SU-DHL-6 (cell line): ENCODE results near the gene ST6GALNAC4.
A peak's percentile ranks its signal among the peaks of the same experiment; 100 is the strongest.

Experiments used
- H2AFZ ChIP-seq: fragments of 200-600 bp; sonication (generic); 2 replicates; pipeline ENCODE4 v1.6.1; 2014; ENCODE audit warnings: low read depth, mild to moderate bottlenecking, moderate library complexity, mixed read lengths, antibody characterized with exemption, low read length; ENCODE audit not compliant: severe bottlenecking
- H3F3A ChIP-seq: fragments of 200-600 bp; shearing (Covaris generic); 2 replicates; pipeline ENCODE4 v1.6.0; 2016; ENCODE audit warnings: antibody characterized with exemption, mild to moderate bottlenecking; ENCODE audit not compliant: insufficient read depth
- H3K27ac ChIP-seq: fragments of 200-600 bp; sonication (generic); 2 replicates; pipeline ENCODE4 v1.5.1; 2016; ENCODE audit warnings: low read depth, mild to moderate bottlenecking, low read length, moderate library complexity, mixed read lengths
- H3K27me3 ChIP-seq: fragments of 200-600 bp; sonication (generic), shearing (Covaris generic); 2 replicates; pipeline ENCODE4 v1.6.0; 2014; ENCODE audit warnings: mild to moderate bottlenecking, low read length
- H3K36me3 ChIP-seq: fragments of 200-600 bp; sonication (generic); 2 replicates; pipeline ENCODE4 v1.6.1; 2014; ENCODE audit warnings: mild to moderate bottlenecking, low read length, mixed read lengths
- H3K4me2 ChIP-seq: fragments of 300-600, 200-600 bp; shearing (Covaris generic), sonication (generic); 2 replicates; pipeline ENCODE4 v1.6.0; 2014; ENCODE audit warnings: low read length, low read depth, mild to moderate bottlenecking; ENCODE audit not compliant: poor library complexity, severe bottlenecking
- H3K4me3 ChIP-seq: fragments of 200-600 bp; sonication (generic); 2 replicates; pipeline ENCODE4 v1.5.1; 2014; ENCODE audit warnings: antibody characterized with exemption, low read length, mild to moderate bottlenecking, mixed read lengths; ENCODE audit not compliant: insufficient read depth, poor library complexity, severe bottlenecking
- H3K79me2 ChIP-seq: fragments of 200-600 bp; sonication (generic); 2 replicates; pipeline ENCODE4 v1.6.1; 2014; ENCODE audit warnings: mild to moderate bottlenecking, low read length, moderate library complexity; ENCODE audit not compliant: insufficient read depth
- H3K9ac ChIP-seq: fragments of 200-600 bp; sonication (generic); 2 replicates; pipeline ENCODE4 v1.7.0; 2014; ENCODE audit warnings: mild to moderate bottlenecking, low read length
- H3K9me2 ChIP-seq: fragments of 200-600 bp; sonication (generic); replicated peaks from 2 replicates; pipeline ENCODE4 v1.6.1; 2014; ENCODE audit warnings: low read length; ENCODE audit not compliant: insufficient read depth
- H3K9me3 ChIP-seq: fragments of 200-600 bp; sonication (generic); 2 replicates; pipeline ENCODE4 v1.6.1; 2014; ENCODE audit warnings: low read length, mixed read lengths; ENCODE audit not compliant: insufficient read depth
- H4K20me1 ChIP-seq: fragments of 200-600 bp; sonication (generic); 2 replicates; pipeline ENCODE4 v1.6.1; 2014; ENCODE audit warnings: low read depth, mild to moderate bottlenecking, antibody characterized with exemption, low read length, moderate library complexity, mixed read lengths
- EZH2phosphoT487 ChIP-seq: fragments of 200-600 bp; sonication (generic), shearing (Covaris generic); conservative IDR thresholded peaks from 2 replicates; pipeline ENCODE4 v1.6.1; 2018; ENCODE audit warnings: mild to moderate bottlenecking, antibody characterized with exemption, low read length, moderate library complexity, mixed read lengths
- TF ChIP-seq, protein P1 (sequence below): fragments of 200-600 bp; sonication (generic); IDR thresholded peaks from one replicate; pipeline ENCODE4 v1.5.1; 2017; ENCODE audit warnings: antibody characterized with exemption, mild to moderate bottlenecking, low read length, moderate library complexity; ENCODE audit not compliant: insufficient read depth, poor library complexity, severe bottlenecking

The ST6GALNAC4 gene

DNA sequence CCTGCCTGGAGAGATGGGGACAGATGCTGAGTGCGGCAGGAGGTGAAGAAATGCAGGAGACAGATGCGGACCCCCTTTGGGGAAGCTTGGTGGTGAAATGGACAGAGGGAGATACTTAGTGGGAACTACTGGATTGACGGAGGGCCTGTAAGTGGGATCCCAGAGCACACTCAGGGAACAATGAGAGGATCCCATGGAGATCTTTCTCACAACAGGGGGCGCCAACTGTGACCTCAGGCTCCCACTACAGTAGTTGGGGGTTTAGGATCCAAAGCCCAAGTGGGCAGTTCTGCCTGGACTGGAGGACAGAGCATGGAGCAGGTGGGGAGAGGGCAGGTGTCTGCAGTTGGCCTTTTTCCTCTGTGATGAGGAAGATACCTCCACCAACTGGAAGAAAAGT is 17.4 kb upstream of the ST6GALNAC4 start:
- Histone ChIP-seq H3K9ac (no peak overlapping the region), H3K9me2 (no peaks in the 10 kb centered on the region), H3K36me3 (no peaks in the 10 kb centered on the region), H3K27ac (no peak overlapping the region), H3K27me3 (no peaks in the 10 kb centered on the region), H2AFZ (no peak overlapping the region), H3K9me3 (no peaks in the 10 kb centered on the region), H3F3A (peaks cover 14% of the 10 kb centered on the region), H3K4me2 (no peak overlapping the region), H3K4me3 (no peak overlapping the region), H3K79me2 (peaks cover 19% of the 10 kb centered on the region), H4K20me1 (no peaks in the 10 kb centered on the region)
- TF ChIP-seq, protein P1, sequence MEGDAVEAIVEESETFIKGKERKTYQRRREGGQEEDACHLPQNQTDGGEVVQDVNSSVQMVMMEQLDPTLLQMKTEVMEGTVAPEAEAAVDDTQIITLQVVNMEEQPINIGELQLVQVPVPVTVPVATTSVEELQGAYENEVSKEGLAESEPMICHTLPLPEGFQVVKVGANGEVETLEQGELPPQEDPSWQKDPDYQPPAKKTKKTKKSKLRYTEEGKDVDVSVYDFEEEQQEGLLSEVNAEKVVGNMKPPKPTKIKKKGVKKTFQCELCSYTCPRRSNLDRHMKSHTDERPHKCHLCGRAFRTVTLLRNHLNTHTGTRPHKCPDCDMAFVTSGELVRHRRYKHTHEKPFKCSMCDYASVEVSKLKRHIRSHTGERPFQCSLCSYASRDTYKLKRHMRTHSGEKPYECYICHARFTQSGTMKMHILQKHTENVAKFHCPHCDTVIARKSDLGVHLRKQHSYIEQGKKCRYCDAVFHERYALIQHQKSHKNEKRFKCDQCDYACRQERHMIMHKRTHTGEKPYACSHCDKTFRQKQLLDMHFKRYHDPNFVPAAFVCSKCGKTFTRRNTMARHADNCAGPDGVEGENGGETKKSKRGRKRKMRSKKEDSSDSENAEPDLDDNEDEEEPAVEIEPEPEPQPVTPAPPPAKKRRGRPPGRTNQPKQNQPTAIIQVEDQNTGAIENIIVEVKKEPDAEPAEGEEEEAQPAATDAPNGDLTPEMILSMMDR = no peak
- no peak for TF ChIP-seq EZH2phosphoT487

DNA sequence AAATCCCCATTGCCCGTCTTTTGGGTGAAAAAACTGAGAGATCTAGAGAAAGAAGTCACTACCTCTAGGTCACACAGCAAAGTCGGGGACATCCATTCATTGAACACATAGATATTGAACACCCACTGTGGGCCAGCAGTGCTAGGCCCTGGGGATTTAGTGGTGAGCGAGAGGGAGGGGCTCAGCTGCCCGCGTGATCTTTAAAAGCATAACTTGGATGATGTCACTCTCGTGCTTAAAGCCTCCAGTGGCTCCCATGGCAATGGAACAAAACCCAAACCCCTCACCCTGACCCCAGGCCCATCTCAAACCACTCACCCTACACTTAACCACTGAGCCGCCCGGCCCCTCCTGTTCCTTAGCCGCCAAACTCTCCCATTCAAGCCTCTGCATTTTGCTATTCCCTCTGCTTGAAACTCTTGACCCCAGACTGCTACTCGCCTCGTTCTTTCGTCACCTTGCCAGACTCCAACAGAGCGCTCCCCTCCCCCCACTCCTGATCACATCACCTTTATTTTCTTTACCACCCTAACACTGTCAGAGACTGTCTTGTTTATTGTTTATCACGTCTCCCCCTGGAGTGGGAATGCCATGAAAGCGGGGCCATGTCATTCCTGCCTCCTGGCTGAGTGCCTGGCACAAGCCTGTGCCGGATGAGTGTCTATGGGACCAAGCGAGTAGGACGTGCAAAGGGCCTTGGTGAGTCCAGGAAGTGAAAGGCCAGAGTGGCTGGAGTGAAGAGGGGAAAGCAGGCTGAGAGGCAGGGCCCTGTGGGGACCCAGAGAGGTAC is 14.4 kb upstream of the ST6GALNAC4 start:
- no peaks in the 10 kb centered on the region for H3K36me3 ChIP-seq
- no peak overlapping the region for H3K27ac ChIP-seq
- peak overlapping the region; percentile 61 for H3K4me2 ChIP-seq
- H2AFZ ChIP-seq = peak overlapping the region; percentile 35
- H3K4me3 ChIP-seq = peak overlapping the region; percentile 63
- H3K27me3 ChIP-seq = no peaks in the 10 kb centered on the region
- no peaks in the 10 kb centered on the region for H3K9me3 ChIP-seq
- no peak for TF ChIP-seq EZH2phosphoT487
- TF ChIP-seq, protein P1 = no peak
- H3F3A ChIP-seq = peaks cover 3% of the 10 kb centered on the region; the same call in 1 of the 2 replicates
- H3K79me2 ChIP-seq = peaks cover 8% of the 10 kb centered on the region
- H3K9me2 ChIP-seq = no peaks in the 10 kb centered on the region
- peak overlapping the region; percentile 24 for H3K9ac ChIP-seq
- no peaks in the 10 kb centered on the region for H4K20me1 ChIP-seq

- H3K9me3 ChIP-seq = no peaks in the 10 kb centered on the region
- no peaks in the 10 kb centered on the region for H4K20me1 ChIP-seq
- no peak for TF ChIP-seq EZH2phosphoT487
- TF ChIP-seq, protein P1 = no peak
- H3K27me3 ChIP-seq = no peaks in the 10 kb centered on the region
- peak within 1 kb of the TSS; percentile 24 for H3K9ac ChIP-seq
- peak within 1 kb of the TSS; percentile 63 for H3K4me3 ChIP-seq
- H3K79me2 ChIP-seq = peaks cover 2% of the 10 kb centered on the region; the same call in 1 of the 2 replicates
- no peaks in the 10 kb centered on the region for H3K36me3 ChIP-seq
- no peak within 1 kb of the TSS for H3K27ac ChIP-seq
- H3K9me2 ChIP-seq = no peaks in the 10 kb centered on the region
- peak within 1 kb of the TSS; percentile 35 for H2AFZ ChIP-seq
- peaks cover 3% of the 10 kb centered on the region; the same call in 1 of the 2 replicates for H3F3A ChIP-seq
- peak within 1 kb of the TSS; percentile 61 for H3K4me2 ChIP-seq
Measured at GRCh38 chr9:127930231-127931091, 13.6 kb upstream of the ST6GALNAC4 start, which contains the start of gene PIP5KL1. Gene PIP5KL1, minus strand, starts transcription at chr9:127930777. Its CDS starts 25 bp downstream, at chr9:127930752.
